GM18861 (cell line): Measurements from ENCODE around the gene NDUFB8.

Source experiments
- ATAC-seq: cut with Tn5 transposase; IDR thresholded peaks from one replicate; pipeline ENCODE4 v1.9.1; 2021; ENCODE audit not compliant: unreplicated experiment

Gene NDUFB8

DNA sequence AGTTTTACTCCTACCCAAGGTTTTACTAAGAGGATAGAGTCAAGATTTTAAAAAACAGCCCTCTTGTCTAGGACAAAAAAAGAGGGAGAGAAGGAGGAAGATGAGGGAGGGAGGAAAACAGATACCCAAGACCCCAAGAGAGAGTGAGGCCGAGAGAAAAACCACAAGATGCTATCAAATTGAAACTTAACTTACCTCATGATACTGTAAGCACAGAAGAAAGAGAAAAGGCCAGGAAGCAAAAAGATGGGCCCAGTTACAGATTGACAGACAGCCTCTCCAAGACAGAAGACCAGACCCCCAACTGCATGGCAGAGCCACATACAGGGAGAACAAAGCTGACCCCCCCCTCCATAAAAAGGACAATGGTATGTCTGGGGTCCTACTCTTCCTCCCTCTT, 21.4 kb downstream of the NDUFB8 start:
- no peak for ATAC-seq

GRCh38 chr10:100507357-100507732, 22.3 kb downstream of the NDUFB8 start:
- ATAC-seq: no peak

DNA sequence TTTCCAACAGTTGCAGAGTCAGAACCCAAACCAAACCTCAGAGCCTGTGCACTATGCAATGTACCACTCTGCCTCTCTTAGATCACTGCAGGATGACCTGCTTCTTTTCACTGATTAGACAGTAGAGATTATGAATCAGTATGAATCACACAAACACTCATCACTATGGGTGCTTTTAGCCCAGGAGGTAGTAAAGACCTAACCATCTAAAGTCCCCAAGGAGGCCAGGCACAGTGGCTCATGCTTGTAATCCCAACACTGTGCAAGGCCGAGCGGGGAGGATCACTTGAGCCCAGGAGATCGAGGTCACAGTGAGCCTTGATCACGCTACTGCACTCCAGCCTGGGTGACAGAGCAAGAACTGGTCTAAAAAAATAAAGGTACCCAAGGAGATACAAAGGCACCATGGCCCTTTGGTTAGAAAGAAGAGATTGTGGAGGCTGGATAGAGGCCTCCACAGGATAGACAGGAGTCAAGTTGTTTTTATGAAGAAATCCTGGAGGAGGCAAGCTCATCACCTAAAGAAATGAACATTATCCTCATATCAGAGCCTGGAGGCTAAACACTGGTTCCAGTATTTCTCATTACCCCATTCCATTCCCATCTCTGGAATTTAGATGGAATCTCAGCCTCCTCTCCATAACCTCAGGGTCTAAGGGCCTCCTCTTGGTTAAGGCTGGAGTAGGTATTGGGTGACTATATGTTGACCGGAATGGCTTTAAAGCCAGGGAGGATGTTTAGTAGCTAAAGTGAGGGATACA, 22.9 kb downstream of the NDUFB8 start:
- ATAC-seq: no peak

DNA sequence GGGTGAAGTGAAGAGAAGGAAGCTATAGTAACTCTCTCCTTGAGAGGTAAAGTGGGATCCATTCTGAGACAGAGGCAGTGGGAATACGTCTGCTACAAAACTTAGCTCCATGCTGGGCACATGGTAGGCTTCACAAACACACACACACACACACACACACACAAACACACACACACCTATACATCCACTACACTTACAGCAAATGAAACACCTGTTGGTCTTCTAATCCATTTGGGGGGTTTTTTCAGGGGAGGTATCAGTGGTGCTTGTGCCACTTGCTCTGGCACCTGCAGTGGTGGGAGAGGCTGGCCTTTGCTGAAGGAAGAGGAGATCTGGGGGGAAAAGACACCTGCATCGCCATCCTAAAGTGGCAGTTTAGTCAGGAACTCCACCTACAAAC, 24.5 kb downstream of the NDUFB8 start:
- no peak for ATAC-seq

- ATAC-seq: no peak
Measured at GRCh38 chr10:100504096-100504495, 25.6 kb downstream of the NDUFB8 start.

GRCh38 chr10:100502926-100503494, 26.7 kb downstream of the NDUFB8 start:
- ATAC-seq: no peak

- ATAC-seq: no peak
Measured at GRCh38 chr10:100501423-100501822, 28.2 kb downstream of the NDUFB8 start.

DNA sequence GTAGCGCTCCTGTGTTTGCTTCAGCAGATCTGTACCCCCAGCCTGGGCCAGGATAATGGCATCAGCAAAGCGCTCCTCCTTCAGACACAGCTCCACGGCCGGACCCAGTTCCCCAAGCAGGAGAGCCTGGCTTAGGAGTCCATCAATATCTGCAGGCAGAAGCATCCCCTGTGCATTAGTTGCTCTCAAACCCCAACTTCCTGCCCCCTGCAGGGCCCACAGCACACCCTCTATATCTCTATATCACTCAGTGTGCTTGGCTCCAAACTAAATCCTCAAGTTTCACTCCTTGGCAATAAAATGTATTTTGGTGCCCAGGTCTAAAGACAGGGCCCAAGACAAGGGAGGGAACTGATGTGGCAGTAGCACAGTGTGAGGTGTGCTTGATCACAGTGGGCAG, 31.6 kb downstream of the NDUFB8 start:
- no peak for ATAC-seq

DNA sequence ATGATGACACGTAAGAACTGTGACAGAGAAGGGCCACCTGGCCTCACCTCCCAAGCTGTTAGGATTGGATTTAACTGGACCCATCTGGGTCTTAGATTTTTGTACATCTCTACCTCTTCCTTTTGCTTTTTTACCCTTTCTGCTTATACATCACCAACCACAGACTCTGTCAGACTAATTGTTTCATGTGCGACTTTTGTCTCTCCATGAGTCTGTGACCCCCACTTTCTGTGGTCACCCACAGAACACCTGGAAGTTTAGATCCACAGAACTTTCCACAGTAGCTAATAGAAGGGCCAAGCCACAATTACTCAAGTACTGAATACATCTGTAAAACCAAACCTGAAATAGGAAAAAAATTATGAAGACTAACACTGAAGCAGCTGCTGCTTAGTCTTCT, 33.1 kb downstream of the NDUFB8 start:
- no peak for ATAC-seq

GRCh38 chr10:100490531-100490930, 39.1 kb downstream of the NDUFB8 start:
- ATAC-seq: no peak

- ATAC-seq: no peak
Measured at GRCh38 chr10:100489396-100489795, 40.3 kb downstream of the NDUFB8 start.

DNA sequence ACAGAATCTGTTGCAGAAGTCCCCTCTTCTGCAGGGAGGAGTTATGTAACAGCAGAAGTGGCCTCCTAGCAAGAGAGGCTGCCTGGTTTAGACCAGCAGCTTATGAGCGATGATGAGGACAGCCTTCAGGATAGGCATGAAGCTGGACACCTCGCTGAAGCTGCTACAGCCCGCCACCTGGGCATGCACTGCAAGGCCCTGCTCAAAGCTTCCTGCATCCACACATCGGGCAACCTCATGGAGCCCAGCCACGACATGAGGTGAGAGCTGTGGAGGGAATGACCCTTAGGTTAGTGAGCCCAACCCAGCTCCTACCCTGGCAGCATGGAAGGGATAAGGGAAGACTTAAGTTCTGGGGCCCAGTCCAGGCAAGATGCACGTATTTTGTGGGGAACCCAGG, 42.1 kb downstream of the NDUFB8 start:
- no peak for ATAC-seq

DNA sequence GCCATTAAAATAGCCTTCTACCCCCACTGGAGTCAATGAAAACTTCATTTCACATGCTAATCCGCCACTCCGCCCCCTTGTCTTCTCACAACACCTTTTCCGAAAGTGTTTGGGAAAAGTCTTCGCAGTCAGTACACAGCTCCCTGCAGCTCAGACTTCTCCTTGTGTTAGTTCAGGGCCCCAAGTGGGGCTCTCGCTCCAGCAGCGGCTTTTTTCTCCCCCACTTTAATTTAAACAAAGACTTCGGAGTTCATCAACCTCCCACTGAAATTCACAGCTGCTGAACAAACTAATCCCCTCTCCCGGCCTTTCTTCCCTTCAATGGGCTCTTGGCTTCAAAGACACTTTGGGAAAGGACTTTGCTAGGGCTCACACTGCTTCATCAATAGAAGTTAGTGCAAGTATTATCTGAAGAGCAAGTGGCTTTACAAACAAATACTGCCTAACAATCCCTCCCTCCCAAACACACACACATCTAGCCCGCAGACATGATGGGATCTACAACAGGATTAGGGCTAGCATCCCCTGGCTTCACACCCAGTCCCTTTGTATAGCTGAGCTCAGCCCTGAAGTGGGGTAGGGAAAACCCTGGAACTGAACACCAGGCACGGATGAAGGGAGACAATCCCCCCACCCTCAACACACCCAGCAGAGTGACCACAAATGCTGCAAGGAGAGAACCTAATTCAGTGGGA, 43.7 kb downstream of the NDUFB8 start:
- ATAC-seq: no peak

GRCh38 chr10:100485366-100485765, 44.3 kb downstream of the NDUFB8 start:
- no peak for ATAC-seq

DNA sequence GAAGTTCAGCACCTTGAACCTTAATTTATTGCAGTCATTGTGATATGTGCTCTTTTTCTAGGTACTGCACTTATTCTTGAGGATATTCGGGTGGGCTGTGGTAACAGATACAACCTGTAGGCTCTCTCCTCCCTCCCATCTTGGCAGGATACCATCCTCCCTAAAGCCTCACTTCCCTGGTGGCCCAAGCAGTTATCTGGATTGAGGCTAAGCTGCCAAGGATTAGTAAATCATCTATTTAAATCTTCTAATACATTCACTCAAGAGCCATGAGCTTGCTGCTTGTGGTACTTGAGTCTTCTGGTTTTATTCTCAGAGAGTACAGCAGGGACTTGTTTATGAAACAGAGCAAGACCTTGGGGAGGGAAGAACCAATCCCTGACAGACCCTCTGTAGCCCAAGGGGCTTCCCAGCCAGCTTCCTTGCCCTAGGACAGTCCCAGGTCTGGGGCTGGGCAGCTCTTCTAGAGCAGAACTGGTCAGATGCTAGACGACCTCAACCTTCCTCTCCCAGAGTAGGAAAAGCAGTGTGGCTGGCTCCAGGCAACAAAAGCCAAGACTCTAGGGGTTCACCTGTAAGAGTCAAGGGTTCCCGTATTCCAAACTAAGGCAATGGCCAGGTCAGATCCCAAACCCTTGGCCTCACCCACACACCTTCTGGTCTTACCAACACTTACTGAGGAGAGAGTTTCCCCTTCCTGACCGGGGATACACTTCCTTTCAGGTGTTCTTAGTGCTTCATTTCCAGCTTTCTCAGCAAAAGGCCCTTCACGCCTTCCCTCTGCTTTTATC, 45.6 kb downstream of the NDUFB8 start:
- ATAC-seq: no peak

GRCh38 chr10:100482834-100483185, 46.9 kb downstream of the NDUFB8 start:
- ATAC-seq: no peak

GRCh38 chr10:100482181-100482833, 47.4 kb downstream of the NDUFB8 start:
- no peak for ATAC-seq

GRCh38 chr10:100481462-100482081, 48.1 kb downstream of the NDUFB8 start:
- peak; percentile 98 for ATAC-seq

- no peak for ATAC-seq
Measured at GRCh38 chr10:100480002-100480401, 49.7 kb downstream of the NDUFB8 start.

GRCh38 chr10:100479037-100479436, 50.6 kb downstream of the NDUFB8 start:
- no peak for ATAC-seq

DNA sequence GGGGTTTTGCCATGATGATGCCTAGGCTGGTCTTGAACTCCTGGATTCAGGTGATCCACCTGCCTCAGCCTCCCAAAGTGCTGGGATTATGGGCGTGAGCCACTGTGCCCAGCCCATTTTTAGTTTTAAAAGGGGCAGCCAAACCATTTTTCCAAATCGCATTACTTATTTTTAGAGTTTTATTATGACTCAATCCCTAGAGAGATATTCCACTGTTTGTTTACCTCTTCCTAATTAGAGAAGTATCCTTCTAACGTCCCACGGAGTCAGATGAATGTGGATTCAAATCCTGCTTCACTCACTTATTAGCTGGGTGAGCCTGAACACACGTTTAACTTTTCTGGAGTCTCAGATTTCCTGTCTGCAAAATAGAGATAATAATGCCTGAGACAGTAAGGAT, 51.7 kb downstream of the NDUFB8 start:
- ATAC-seq: no peak
